Fibroblast of the aortic adventitia (primary cell): ENCODE measurements around the gene C2CD4C. TPM values are rescaled to one million over a fixed set of nuclear protein-coding genes. Genes with fewer than 3 reads are reported as not detected.

Source experiments
- DNase-seq: peaks from one replicate; pipeline ENCODE4 v3.0.0-alpha.2; 2010; ENCODE audit warnings: low read depth
- H3K4me3 ChIP-seq: 2 replicates; pipeline ENCODE4 v1.5.1; 2011; ENCODE audit warnings: low read depth, mild to moderate bottlenecking, control low read depth, low read length, moderate library complexity
- CTCF ChIP-seq: IDR thresholded peaks from 2 replicates; pipeline ENCODE4 v1.5.1; 2011; ENCODE audit warnings: mild to moderate bottlenecking, low read length, control low read depth, inconsistent platforms; ENCODE audit not compliant: insufficient read depth
- total RNA-seq: library from RNA; depleted of rRNA; stranded (reverse); fragments of >200 nt; gene quantifications from 2 replicates; pipeline ENCODE4 v1.2.3, GENCODE V29; 2012; ENCODE audit warnings: low replicate concordance

The C2CD4C gene
- total RNA-seq, 1 donor: not detected

- no peak for TF ChIP-seq CTCF
- no peak overlapping the region for H3K4me3 ChIP-seq
- no peak for DNase-seq
Measured at GRCh38 chr19:367963-368629, 40.9 kb downstream of the C2CD4C start.

GRCh38 chr19:367561-367960, 41.4 kb downstream of the C2CD4C start:
- no peak overlapping the region for H3K4me3 ChIP-seq
- TF ChIP-seq CTCF: no peak
- DNase-seq: no peak

DNA sequence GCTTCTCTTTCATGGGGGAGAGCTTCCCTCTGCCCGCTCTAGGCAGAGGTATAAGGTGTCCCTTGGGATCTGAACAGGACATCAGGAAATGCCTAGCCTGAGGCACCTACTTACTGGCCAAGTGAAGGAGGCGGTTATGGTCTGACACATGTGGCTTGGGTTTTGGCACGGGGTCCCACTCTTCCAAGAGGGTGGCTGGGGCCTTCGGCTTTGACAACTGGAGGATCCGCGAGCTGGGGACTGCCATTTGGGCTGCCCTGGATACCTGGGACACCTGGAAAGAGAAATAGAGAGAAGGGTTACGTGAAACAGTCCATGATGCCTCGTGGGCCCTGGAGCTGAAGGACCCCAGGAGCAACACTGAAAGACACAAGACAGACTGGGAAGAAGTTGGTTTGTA, 42.0 kb downstream of the C2CD4C start:
- DNase-seq: no peak
- no peak for TF ChIP-seq CTCF
- H3K4me3 ChIP-seq: no peak overlapping the region

DNA sequence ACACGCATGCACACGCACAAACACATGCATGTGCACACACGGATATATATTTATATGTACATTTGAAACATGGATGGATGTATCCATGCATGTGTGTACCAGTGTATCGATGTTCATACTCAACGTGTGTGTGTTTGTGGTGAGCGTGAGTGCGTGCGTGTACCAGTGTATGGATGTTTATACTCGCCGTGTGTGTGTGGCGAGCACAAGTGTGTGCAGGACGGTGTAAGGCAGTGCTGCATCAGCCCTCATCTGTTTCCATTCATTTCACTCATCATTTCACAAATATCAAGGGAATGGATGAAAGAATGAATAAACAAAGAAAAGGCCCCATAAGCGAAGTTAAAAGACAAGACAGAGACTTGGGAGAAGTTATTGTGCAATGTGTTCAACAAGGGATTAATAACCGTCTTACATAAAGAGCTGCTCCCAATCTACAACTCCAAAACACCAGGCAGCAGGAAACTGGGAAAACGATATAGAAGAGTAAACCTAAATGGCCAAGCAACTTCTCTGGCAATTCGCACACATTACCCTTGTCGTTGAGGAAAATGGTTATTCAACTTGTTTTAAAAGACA, 42.7 kb downstream of the C2CD4C start:
- no peak for DNase-seq
- no peak for TF ChIP-seq CTCF
- no peak overlapping the region for H3K4me3 ChIP-seq

- no peak overlapping the region for H3K4me3 ChIP-seq
- no peak for DNase-seq
- TF ChIP-seq CTCF: no peak
Measured at GRCh38 chr19:364496-365287, 44.3 kb downstream of the C2CD4C start.

DNA sequence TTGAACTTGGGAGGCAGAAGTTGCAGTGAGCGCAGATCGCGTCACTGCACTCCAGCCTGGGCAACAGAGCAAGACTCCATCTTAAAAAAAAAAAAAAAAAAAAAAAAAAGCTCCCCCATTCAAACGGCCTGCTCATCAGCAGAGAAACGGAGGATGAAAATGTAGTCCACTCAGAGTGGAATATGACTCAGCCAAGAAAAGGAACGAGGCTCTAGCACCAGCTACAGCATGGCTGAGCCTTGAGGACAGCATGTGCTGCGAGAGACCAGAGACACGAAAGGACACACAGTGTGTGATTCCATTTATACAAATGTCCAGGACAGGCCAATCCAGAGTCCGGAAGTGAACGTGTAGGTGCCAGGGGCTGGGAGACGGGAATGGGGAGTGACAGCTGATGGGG, 46.3 kb downstream of the C2CD4C start:
- DNase-seq: no peak
- TF ChIP-seq CTCF: no peak
- no peak overlapping the region for H3K4me3 ChIP-seq
